PFSK-1 (cell line): Measurements from ENCODE around the gene MUL1.

Experiments
- FOXP2 ChIP-seq: optimal IDR thresholded peaks from 2 replicates; pipeline ENCODE3; 2011; ENCODE audit warnings: borderline replicate concordance, control low read depth, inconsistent platforms; ENCODE audit not compliant: insufficient read depth; ENCODE audit errors: extremely low read length, extremely low read depth
- POLR2AphosphoS5 ChIP-seq: IDR thresholded peaks from 2 replicates; pipeline ENCODE4 v1.6.1; 2012; ENCODE audit warnings: low read depth, mild to moderate bottlenecking, control low read depth, low read length, moderate library complexity
- REST ChIP-seq, 2 experiments: IDR thresholded peaks; 2 replicates each; pipeline versions ENCODE4 v1.6.1 to v1.8.0; 2011 to 2012; ENCODE audit warnings: low read depth in 2 of 2, low read length in 2 of 2, control low read depth in 1 of 2, inconsistent platforms in 1 of 2, mild to moderate bottlenecking in 1 of 2, moderate library complexity in 1 of 2; ENCODE audit not compliant: insufficient read depth in 1 of 2
- SIN3A ChIP-seq: IDR thresholded peaks from 2 replicates; pipeline ENCODE4 v1.6.1; 2012; ENCODE audit warnings: mild to moderate bottlenecking, low read length, moderate library complexity, borderline replicate concordance; ENCODE audit not compliant: insufficient read depth
- TAF1 ChIP-seq: IDR thresholded peaks from 2 replicates; pipeline ENCODE4 v1.6.1; 2012; ENCODE audit warnings: low read length, control low read depth, borderline replicate concordance; ENCODE audit not compliant: insufficient read depth

The MUL1 gene

GRCh38 chr1:20508411-20508771 is 440 bp upstream of the MUL1 start:
- TF ChIP-seq REST (IDR thresholded peaks at IDR 0.05; ENCODE audit: insufficient read depth in 1 of 2, low read depth in 2 of 2, low read length in 2 of 2) (no peak), TAF1 (no peak)

GRCh38 chr1:20507248-20507563 is 745 bp downstream of the MUL1 start:
- TF ChIP-seq FOXP2: no peak
- no peak for TF ChIP-seq POLR2AphosphoS5
- no peak for TF ChIP-seq TAF1
- TF ChIP-seq REST (IDR thresholded peaks at IDR 0.05; ENCODE audit: insufficient read depth in 1 of 2, low read depth in 2 of 2, low read length in 2 of 2): no peak
- no peak for TF ChIP-seq SIN3A

GRCh38 chr1:20505488-20505887 is 2.5 kb downstream of the MUL1 start:
- TF ChIP-seq FOXP2: no peak
- TF ChIP-seq POLR2AphosphoS5: no peak
- TF ChIP-seq TAF1: no peak
- TF ChIP-seq REST (IDR thresholded peaks at IDR 0.05; ENCODE audit: insufficient read depth in 1 of 2, low read depth in 2 of 2, low read length in 2 of 2): no peak

GRCh38 chr1:20500716-20501115 is 7.2 kb downstream of the MUL1 start:
- no peak for TF ChIP-seq FOXP2
- no peak for TF ChIP-seq REST (IDR thresholded peaks at IDR 0.05; ENCODE audit: insufficient read depth in 1 of 2, low read depth in 2 of 2, low read length in 2 of 2)
- no peak for TF ChIP-seq POLR2AphosphoS5
- TF ChIP-seq TAF1: no peak
- TF ChIP-seq SIN3A: no peak

- TF ChIP-seq REST (IDR thresholded peaks at IDR 0.05; ENCODE audit: insufficient read depth in 1 of 2, low read depth in 2 of 2, low read length in 2 of 2): no peak
- TF ChIP-seq SIN3A: no peak
- no peak for TF ChIP-seq TAF1
- TF ChIP-seq POLR2AphosphoS5: no peak
- TF ChIP-seq FOXP2: no peak
Measured at GRCh38 chr1:20499718-20500117, 8.2 kb downstream of the MUL1 start.
